Tibial nerve (tissue), 4 donors: ENCODE measurements around the gene EFEMP2. TPM values are rescaled to one million over a fixed set of nuclear protein-coding genes. Genes with fewer than 3 reads are reported as not detected.

Source experiments
- DNase-seq, 2 donors: peaks; one replicate each; pipeline ENCODE4 v3.0.0-alpha.2; 2019; ENCODE audit warnings: low spot score in 2 of 2
- H3K27ac ChIP-seq, 4 donors: fragments of 200-600 bp; sonication (generic) in 3 of 4; one replicate each; pipeline ENCODE4 v1.5.1; 2017 to 2019; ENCODE audit warnings: mild to moderate bottlenecking in 1 of 4
- H3K27me3 ChIP-seq, 2 donors: fragments of 200-600 bp; sonication (generic) in 1 of 2; one replicate each; pipeline versions ENCODE4 v1.5.1 to v1.6.0; 2017 to 2019
- H3K36me3 ChIP-seq, 3 donors: fragments of 200-600 bp; sonication (generic); one replicate each; pipeline ENCODE4 v1.5.1; 2018 to 2019
- H3K4me1 ChIP-seq, 4 donors: fragments of 200-600 bp; sonication (generic) in 3 of 4; one replicate each; pipeline ENCODE4 v1.5.1; 2017 to 2019
- H3K4me3 ChIP-seq, 4 donors: fragments of 200-600 bp; sonication (generic) in 3 of 4; one replicate each; pipeline ENCODE4 v1.5.1; 2017 to 2019; ENCODE audit warnings: mild to moderate bottlenecking in 1 of 4, moderate library complexity in 1 of 4
- H3K9me3 ChIP-seq, 4 donors: fragments of 200-600 bp; sonication (generic) in 3 of 4; one replicate each; pipeline ENCODE4 v1.5.1; 2017 to 2019
- EP300 ChIP-seq, 2 donors: sonication (generic); formaldehyde crosslinking; IDR thresholded peaks; one replicate each; pipeline ENCODE4 v1.6.1; 2017; ENCODE audit warnings: antibody characterized with exemption in 2 of 2, mild to moderate bottlenecking in 1 of 2
- POLR2A ChIP-seq, 2 donors: fragments of 450-650 bp; IDR thresholded peaks; one replicate each; pipeline ENCODE4 v1.6.1; 2017; ENCODE audit warnings: antibody characterized with exemption in 2 of 2, mild to moderate bottlenecking in 2 of 2, moderate library complexity in 2 of 2
- WGBS, 2 donors: methylation state at CpG; one replicate each; pipeline ENCODE4 v1.1.5; 2018; 5-methylcytosine and 5-hydroxymethylcytosine counted together
- total RNA-seq, 4 donors: library from RNA; depleted of rRNA; stranded (reverse); fragments of >200 nt; gene quantifications; one replicate each; pipeline ENCODE4 v1.1.0, GENCODE V29; 2016
- TF ChIP-seq, protein P1 (sequence below), 5 experiments: fragments of 200-600 bp in 3 of 5; fragments of 450-650 bp in 2 of 5; sonication (generic) in 3 of 5; IDR thresholded peaks; one replicate each; pipeline ENCODE4 v1.5.1; 2016 to 2019; ENCODE audit warnings: antibody characterized with exemption in 5 of 5, mild to moderate bottlenecking in 3 of 5, moderate library complexity in 2 of 5

EFEMP2 gene
- total RNA-seq, 4 donors from 2014 or later: 59.2 to 92.7 (median 82.0) TPM

DNA sequence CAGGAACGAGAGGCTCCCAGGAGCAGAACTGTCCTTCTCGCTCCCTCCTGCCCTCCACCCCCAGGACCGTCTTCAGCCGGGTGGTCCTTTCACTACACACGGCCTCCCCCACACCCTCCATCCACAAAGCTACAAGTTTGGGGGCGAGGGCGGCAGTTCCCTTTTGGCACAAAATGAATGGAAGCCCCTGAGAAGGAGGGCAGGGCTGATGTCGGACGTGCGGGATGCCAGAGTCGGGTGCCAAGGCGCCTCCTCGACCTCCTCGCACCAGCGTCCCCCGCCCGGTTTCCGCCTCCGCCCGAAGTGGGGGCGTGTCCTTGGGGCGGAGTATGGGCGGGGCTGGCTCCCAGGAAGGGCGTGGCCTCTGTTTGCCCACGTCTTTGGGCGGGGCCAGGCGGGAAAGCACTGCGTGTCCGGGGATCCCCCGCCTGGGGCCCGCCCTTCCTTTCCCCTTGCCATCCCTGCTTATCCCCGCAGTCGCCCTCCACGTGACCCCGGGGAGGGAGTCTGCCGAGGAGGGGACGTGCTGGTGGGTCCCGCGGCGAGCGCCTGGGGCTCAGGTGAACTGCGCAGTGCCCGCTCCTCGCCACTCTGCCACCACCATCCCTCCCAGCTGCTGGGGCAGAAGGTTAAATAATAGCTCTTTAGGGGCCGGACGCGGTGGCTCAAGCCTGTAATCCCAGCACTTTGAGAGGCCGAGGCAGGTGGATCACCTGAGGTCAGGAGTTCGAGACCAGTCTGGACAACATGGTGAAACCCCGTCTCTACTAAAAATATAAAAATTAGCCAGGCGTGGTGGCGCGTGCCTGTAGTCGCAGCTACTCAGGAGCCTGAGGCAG, 937 bp upstream of the EFEMP2 start:
- H3K9me3 ChIP-seq: no peaks in the 10 kb centered on the region
- no peaks in the 10 kb centered on the region for H3K27me3 ChIP-seq
- peak; percentile 76 to 91 for TF ChIP-seq EP300 (IDR thresholded peaks at IDR 0.05)
- TF ChIP-seq, protein P1, sequence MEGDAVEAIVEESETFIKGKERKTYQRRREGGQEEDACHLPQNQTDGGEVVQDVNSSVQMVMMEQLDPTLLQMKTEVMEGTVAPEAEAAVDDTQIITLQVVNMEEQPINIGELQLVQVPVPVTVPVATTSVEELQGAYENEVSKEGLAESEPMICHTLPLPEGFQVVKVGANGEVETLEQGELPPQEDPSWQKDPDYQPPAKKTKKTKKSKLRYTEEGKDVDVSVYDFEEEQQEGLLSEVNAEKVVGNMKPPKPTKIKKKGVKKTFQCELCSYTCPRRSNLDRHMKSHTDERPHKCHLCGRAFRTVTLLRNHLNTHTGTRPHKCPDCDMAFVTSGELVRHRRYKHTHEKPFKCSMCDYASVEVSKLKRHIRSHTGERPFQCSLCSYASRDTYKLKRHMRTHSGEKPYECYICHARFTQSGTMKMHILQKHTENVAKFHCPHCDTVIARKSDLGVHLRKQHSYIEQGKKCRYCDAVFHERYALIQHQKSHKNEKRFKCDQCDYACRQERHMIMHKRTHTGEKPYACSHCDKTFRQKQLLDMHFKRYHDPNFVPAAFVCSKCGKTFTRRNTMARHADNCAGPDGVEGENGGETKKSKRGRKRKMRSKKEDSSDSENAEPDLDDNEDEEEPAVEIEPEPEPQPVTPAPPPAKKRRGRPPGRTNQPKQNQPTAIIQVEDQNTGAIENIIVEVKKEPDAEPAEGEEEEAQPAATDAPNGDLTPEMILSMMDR (IDR thresholded peaks at IDR 0.05): peak in 2 of 5 experiments; percentile 13 to 27
- TF ChIP-seq POLR2A (IDR thresholded peaks at IDR 0.05): peak; percentile 53 to 81
- H3K4me3 ChIP-seq: peak overlapping the region; percentile 44 to 69 (median 56)
- peaks cover 0 to 24% (median 0%) of the 10 kb centered on the region in 3 donors for H3K36me3 ChIP-seq
- peak overlapping the region; percentile 84 to 95 (median 92) for H3K27ac ChIP-seq
- H3K4me1 ChIP-seq: peaks cover 0 to 37% (median 12%) of the 10 kb centered on the region in 4 donors
- WGBS, 2 donors: 8 to 17% methylated on average over 24 to 52 of the region's 54 CpGs
- peak; percentile 93 to 97 for DNase-seq

DNA sequence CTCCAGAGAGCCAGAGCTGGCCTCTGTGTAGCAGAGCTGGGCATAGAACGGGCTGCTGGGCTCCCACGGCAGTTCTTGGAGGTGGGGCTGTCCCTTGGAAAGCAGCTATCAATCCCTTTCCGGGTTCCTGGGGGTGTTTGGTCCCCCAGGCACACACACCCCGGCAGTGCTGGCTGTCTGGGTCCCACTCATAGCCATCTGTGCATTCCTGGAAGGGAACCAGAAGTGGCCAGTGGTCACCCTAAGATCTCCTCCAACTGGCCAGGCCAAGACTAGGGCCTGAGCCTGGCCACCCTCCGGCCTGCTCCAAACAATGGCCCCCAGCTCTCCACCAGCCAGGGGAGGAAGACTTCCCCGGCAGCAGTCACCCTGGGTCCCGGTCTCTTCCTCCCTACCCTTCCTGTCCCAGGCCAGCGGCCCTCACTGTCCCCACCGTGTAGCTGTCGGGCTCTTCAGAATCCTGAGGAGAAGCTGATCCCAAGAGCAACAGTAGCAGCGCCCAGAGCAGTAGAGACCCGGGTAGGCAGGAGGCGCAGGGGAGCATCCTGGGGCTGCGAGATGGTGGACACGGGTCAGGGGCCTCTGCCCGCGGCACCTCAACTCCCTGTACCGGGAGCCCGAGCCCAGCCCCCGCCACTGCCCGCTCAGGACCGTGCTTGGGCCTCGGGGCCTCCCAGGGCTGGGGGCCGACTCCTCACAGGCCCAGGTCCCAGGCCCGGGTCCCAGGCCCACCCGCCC, 620 bp downstream of the EFEMP2 start:
- Histone ChIP-seq H3K9me3 (no peaks in the 10 kb centered on the region), H3K4me1 (peaks cover 0 to 46% (median 12%) of the 10 kb centered on the region in 4 donors), H3K27me3 (no peaks in the 10 kb centered on the region), H3K27ac (peak overlapping the region; percentile 84 to 95 (median 92)), H3K4me3 (peak overlapping the region; percentile 44 to 69 (median 56)), H3K36me3 (peaks cover 0 to 39% (median 0%) of the 10 kb centered on the region in 3 donors)
- TF ChIP-seq EP300 (IDR thresholded peaks at IDR 0.05) (no peak), POLR2A (IDR thresholded peaks at IDR 0.05) (no peak)
- TF ChIP-seq, protein P1 (IDR thresholded peaks at IDR 0.05): no peak
- 15 to 16% methylated on average over 8 to 13 of the region's 26 CpGs for WGBS, 2 donors
- no peak for DNase-seq

DNA sequence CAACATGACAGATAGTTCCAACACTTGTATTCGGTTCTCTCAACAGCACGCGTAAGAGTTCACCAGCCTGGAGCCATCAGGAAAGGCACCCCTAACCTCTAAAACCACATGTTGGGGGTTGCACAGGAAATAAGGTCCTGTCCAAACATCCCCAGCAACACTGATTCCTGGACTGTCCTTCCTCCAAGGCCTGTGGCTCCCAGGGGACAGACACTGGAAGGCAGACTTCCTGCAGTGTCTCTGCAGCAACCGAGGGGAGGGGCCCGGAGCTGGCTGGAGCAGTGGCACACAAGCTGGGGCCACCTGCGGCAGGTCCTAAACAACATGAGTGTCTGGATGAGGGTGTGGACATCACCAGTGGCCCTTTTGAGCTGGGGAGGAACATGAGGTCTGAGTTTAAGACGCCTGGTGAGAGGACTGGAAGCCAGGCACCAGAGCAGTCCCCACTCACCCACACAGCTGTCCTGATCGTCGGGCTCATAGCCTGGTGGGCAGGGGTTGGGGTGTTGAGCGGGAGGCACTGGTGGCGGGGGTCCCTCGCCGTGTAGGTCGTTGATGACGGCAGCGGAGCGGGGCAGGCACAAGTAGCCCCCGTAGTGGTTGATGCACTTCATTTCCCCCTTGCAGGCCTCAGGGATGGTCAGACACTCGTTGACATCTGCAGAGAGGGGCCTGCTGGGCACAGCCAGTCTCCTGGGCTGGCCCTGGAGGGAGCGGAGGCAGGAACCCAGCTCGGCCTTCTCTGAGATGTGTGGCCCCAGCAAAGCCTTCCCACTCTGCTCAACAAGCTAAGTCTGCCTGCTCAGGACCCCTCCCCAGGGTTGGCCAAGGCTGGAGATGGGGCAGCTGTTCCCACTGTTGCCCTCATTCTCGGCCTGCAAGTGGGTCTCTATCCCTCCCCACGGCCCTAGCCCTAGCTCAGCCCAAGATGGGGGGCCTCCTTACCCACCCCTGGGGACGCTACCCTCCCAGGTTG, 1.6 kb downstream of the EFEMP2 start:
- no peak for TF ChIP-seq POLR2A (IDR thresholded peaks at IDR 0.05)
- TF ChIP-seq, protein P1 (IDR thresholded peaks at IDR 0.05): no peak
- Histone ChIP-seq H3K4me3 (peak overlapping the region in 1 of 4 donors; percentile 69), H3K27me3 (no peaks in the 10 kb centered on the region), H3K36me3 (peaks cover 0 to 49% (median 2%) of the 10 kb centered on the region in 3 donors), H3K9me3 (no peaks in the 10 kb centered on the region), H3K27ac (peak overlapping the region in 3 of 4 donors; percentile 88 to 95 (median 95)), H3K4me1 (peaks cover 0 to 46% (median 12%) of the 10 kb centered on the region in 4 donors)
- no peak for DNase-seq
- WGBS, 2 donors: 65 to 69% methylated on average over 17 to 20 of the region's 24 CpGs

- Histone ChIP-seq H3K27ac (peak overlapping the region in 1 of 4 donors; percentile 95), H3K36me3 (peaks cover 0 to 56% (median 9%) of the 10 kb centered on the region in 3 donors)
These were observed 2.3 kb downstream of the EFEMP2 start for GRCh38 chr11:65870307-65870658.

More at GRCh38 chr11:65870307-65870658, 2.3 kb downstream of the EFEMP2 start:
- DNase-seq: no peak
- Histone ChIP-seq H3K27me3 (no peaks in the 10 kb centered on the region), H3K4me1 (peaks cover 0 to 46% (median 12%) of the 10 kb centered on the region in 4 donors), H3K4me3 (no peak overlapping the region), H3K9me3 (no peaks in the 10 kb centered on the region)
- TF ChIP-seq, protein P1 (IDR thresholded peaks at IDR 0.05): no peak
- no peak for TF ChIP-seq EP300 (IDR thresholded peaks at IDR 0.05)
- no peak for TF ChIP-seq POLR2A (IDR thresholded peaks at IDR 0.05)
- WGBS, 2 donors: 52 to 70% methylated on average over 5 to 10 of the region's 11 CpGs
